Activated T-helper 1 cell treated with anti-CD3 and anti-CD28 coated beads, Interleukin-2, amount 50 U/mL, for 16 hours (primary cell): ENCODE measurements around the gene IL36B.

Experiments
- DNase-seq, 2 donors: peaks; one replicate each; pipeline ENCODE4 v3.0.0-alpha.2; 2020; ENCODE audit warnings: low read depth in 1 of 2, low spot score in 1 of 2

The IL36B gene

DNA sequence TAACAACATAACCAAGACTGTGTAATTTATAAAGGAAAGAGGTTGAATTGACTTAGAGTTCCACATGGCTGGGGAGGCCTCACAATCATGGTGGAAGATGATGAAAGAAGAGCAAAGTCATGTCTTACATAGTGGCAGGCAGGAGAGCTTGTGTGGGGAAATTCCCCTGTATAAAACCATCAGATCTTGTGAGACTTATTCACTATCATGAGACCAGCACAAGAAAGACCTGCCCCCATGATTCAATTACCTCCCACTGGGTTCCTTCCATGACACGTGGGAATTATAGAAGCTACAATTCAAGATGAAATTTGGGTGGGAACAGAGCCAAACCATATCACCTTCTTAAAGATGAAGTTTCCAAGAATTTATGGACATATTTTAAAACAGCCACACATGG is 3.9 kb upstream of the IL36B start:
- DNase-seq: no peak

DNA sequence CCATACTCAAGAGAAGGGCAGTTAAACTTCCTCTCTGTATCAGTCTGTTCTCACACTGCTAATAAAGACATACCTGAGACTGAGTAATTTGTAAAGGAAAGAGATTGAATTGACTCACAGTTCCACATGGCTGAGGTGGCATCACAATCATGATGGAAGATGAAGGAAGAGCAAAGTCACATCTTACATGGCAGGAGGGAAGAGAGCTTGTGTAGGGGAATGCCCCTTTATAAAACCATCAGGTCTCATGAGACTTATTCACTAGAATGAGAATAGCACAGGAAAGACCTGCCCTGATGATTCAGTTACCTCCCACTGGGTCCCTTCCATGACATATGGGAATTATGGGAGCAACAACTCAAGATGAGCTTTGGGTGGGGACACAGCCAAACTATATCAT is 1.4 kb upstream of the IL36B start:
- DNase-seq: no peak

DNA sequence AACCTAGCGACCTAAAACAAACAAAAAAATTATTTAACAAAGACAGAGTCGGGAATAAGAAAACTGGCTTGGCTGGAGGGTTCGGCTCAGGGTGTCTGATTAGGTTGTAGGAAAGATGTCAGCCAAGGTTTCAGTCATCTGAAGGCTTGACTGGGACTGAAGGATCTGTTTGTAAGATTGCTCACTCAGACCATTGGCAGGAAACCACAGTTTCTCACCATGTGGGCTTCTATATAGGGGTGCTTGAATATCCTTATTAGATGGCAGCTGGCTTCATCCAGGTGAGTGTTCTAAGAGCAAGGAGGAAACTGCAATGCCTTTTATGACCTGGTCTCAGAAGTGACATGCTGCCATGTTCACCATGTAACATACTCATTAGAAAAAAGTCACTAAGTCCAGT is 999 bp upstream of the IL36B start:
- no peak for DNase-seq

DNA sequence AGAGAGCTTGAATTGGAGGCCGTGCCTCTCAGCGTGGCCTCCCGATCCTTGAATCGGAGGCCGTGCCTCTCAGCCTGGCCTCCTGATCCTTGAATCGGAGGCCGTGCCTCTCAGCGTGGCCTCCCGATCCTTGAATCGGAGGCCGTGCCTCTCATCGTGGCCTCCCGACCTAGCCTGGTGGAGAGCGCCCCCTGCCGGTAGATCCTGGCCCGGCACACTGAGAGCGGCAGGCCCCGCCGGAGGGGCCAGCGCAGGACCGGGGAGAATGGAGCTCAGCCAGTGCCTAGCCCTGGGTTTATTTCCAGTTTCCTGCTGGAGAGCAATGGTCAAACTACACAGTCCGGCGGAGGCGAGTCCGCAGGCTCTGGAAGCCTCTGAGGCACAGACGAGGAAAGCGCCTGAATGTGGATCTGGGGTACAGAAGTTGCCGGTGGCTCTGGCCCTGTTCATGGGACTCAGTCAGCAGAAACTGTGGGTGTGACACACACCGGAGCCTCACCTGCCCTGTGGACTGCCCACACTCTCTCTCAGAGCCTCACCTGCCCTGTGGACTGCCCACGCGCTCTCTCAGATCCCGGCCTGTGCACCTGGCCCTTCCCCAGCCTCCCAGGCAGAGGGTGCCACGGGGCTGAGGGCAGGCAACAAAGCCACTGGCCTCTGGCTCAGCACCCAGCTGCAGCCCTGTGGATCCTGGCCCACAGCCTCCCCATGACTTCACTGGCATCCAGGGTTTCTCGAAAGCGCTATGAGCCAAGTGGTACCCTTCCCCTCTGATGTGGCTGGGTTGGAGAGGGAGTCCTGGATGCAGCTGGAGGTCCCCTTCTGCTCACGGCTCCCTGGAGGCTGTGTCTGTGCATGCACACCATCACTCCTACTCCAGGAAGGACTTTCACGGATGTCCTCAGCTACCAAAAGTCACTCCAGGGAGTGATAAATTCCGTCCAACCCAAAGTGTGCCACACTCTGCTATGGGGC is 1.5 kb downstream of the IL36B start:
- DNase-seq: no peak

DNA sequence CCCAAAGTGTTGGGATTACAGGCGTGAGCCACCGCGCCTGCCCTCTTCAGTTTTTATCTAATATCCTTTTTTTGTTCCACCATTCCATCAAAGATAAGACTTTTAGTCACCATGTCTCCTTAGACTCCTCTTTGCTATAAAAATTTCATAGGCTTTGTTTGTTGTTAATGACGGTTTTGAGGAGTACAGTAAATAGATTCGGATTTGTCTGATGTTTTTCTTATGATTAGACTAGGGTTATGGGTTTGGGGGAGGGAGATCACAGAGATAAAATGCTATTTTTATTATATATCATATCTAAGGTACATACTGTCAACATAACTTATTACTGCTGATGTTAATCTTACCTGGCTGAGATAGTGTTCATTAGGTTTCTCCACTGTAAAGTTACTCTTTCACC is 6.2 kb downstream of the IL36B start:
- no peak for DNase-seq

DNA sequence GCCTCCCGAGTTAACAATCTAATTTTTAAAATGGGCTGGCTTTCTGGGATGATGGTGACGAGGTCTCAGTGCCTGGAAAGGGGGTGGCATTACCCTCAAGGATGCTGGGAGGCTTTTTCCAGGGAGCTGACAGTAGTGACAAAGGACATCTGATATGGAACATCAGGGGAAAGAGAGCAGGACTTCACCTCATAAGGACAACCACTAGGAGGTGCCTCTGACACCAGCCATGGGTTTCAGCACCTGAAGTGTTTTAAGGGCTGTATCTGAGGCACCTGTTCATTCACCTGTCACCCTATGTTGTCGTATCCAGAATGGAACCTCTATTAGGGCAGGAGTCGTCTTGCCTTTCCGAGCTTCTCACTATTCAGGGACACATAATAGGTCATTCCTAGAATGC is 10.8 kb downstream of the IL36B start:
- no peak for DNase-seq

DNA sequence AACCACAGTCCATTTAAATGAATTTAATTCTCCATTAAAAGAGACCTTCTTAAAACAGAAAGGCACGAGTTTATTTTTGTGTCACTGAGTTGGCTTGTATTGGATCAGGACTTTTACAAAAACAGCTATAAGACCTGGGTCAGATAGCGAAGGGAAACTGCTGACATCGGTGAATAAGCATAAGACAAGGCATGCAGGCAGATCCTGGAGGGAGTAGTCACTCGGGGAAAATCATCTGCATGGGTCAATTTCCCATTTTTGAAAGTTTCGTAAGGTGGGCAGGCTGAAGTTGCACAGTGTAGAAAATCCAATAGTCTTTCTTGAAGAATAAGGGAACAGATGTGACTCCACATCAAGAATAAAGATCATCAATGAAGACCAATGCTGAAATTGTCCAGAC is 12.9 kb downstream of the IL36B start:
- no peak for DNase-seq

DNA sequence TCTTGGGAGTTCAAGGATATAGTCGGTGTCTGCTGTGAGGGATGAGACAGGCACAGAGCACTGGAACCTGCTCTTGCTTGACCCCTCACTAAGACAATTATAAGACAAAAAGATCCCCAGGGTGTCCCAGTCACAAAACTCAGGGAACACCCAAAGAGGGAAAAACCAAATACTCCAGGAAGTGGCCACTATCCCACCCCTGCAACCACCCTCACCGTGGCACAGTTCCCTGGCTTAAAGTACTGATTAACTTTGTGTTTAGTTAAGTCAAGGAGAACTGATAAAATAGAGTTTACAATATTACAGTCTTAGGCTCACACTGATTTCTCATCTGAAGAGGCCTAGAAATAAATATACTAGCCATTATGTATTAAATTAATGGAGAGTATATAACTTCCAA is 13.5 kb downstream of the IL36B start:
- no peak for DNase-seq

DNA sequence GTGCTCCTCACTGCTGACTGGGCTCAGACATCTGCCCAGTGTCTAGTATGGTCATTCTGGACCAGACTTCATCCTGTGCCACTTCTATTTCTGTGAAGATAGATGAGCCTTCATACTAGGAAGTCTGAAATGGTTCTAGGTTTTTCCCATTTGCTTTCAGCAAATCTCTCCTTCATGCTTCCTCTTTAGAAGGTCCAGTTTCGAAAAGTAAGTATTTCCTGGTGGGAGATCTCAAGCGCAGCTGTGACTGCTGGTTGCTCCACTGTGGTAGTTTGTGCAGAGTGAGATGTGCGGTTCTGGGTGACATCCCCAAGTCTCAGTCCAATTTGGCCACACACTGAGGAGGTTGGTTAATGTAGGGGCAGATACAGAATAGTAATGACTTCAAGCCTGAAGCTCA is 14.4 kb downstream of the IL36B start:
- no peak for DNase-seq

DNA sequence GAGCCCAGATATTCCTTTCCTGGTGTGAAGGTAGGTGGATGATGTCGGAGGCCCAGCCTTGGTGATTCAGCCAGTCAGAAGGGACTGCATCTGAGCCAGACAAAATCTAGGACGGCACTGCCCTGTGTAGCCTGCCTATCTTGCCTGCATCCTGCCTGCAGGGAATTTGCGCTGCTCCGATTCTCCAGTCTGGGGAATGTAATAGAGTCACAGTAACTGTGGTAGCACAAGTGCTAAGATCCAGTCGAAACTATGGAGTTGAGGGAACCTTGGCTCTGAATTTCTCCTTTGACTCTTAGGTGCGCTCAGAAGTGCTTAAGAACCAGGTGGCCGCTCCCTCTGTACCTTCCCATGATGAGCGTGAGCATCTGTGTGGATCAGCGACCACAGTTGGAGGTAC is 15.9 kb downstream of the IL36B start:
- DNase-seq: no peak

DNA sequence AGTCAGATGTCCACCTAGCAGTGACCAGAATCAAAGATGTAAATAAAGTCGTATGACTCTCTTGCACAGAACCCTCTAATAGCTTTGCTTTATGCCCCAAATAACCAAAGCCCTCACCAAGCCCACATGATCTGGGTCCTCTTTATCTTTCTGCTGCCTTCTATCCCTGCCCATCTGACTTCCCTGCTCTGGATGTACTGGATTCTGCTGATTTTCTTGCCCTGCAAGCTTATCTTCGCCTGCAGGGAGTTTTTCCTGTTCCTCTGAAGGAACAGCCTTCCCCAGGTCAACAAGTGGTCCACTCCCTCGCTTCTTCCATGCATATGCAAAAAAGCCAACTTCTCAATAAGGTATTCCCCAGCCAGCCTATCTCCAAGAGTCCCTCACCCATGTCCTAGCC is 18.7 kb downstream of the IL36B start:
- DNase-seq: no peak

DNA sequence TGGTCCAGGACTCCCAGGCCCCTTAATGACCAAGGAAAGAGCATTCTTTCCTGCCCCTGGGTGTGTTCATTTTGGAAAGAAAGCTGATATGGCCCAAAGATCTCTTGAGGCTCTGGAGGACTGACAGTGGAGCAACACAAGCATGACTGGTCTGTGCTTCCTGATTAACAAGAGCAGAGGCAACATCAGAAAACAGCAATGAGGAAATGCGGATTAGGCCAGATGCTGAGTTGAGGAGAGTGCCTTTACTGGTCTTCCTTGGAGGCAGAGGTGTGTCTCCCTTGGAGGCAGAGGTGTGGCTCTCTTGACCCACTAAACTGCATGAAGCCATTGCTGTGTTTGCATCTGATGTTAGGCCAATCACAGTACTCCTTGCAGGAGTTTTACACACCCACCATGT is 19.9 kb downstream of the IL36B start:
- DNase-seq: no peak

DNA sequence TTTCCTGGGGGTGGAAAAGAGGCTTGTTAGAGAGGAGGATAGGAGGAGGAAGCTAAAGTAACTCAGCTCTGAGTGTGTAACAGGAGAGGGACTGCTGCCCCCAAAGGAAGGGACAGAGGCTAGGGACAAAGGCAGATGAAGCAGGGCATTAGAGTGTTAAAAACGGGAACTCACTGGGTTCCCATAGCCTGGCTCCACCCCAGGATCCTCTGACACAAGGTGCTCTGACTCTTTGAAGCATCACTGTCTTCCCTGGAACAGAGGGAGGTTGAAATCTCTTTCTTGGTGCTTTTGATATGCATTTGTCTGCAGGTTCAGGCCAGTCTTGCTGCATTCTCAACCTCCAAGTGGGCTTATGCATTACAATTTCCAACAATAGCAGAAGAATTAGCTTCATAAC is 24.6 kb downstream of the IL36B start:
- no peak for DNase-seq

DNA sequence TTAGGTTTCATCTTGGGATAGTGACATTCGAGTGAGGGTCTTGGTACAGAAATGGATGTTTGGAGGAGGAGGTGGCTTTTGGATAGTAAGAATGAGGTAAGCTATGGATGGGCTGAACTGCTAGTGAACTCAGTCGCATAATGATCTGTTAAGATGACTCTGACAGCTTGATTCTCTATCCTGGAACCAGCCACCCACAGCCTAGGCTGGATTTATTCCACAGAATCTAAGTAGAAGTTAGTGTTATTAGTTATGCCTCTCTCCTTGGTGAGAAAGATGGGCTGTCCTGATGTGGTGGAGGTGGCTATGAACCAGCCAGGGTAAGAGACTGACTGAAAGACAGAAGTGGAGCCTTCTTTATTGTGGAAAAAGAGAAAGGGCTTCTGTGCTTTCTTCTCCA is 25.0 kb downstream of the IL36B start:
- DNase-seq: no peak

DNA sequence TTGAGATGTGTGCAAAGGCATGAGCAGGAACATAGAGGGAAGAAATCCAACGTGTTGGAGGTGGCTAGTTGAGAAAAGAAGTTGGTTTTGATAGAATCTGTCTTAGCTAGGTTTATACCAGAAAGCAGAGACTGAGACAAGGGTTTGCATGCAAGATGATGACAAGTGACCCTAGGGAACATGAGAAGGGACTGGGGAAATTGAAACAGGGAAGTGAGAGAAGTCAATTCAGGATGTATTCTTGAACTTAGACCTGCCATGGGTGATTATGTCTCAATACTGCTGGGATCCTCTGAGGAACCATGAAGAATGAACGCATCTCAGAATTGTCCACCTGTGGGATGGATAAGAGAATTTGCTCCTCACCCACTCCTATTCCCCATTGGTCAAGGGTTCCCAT is 26.9 kb downstream of the IL36B start:
- DNase-seq: no peak

DNA sequence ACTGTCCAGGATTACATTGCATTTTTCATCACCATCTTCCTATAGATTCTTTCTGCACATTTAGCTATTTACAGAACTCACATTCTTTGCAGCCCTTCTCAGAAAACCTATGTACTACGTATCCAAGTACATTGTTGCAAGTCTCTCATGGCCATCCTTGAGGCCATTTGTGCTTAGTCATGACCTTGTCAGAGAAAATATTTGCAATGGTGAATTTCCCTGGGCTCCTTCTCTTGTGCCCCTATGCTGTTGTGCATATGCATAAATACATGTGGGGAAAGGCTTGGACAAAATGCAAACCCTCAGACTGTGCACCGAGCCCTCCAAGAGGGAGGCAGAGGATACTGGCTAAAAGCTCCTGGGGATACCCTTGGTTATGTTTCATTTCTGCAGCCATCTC is 27.9 kb downstream of the IL36B start:
- DNase-seq: no peak

DNA sequence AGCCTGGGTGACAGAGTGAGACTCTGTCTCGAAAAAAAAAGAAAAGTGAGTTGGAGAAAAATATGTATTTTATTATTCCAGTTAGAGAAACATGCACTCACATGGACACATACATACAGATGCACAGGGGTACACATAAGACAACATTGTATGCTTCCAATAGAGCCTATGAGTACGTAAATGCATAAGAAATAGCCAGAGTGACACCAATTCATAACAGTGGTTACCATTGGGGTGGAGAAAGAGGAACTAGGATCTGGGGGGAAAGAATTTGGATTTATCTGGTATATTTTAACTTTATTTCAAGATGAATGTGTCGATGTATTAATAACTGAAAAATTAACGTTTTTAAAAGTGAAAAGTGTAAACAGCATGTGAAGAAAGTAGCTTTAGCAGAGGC is 31.4 kb downstream of the IL36B start:
- DNase-seq: no peak

DNA sequence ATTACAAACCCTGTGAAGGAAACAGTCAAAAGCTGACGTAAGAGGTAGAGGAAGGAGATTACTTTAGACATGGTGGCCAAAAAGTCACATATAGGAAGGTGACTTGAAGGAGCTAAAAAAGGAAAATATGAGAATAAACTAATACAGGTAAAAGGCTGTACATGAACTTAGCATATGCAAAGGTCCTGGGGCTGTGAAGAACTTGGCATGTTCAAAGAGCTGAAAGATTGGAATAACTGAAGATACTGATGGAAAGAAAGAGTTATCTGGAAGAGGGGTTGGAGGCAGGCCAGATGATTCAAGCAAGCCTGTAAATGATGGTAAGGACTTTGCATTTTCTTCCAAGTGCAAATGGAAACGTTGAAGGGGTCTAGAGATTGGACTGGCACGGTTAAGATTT is 34.2 kb downstream of the IL36B start:
- DNase-seq: no peak

DNA sequence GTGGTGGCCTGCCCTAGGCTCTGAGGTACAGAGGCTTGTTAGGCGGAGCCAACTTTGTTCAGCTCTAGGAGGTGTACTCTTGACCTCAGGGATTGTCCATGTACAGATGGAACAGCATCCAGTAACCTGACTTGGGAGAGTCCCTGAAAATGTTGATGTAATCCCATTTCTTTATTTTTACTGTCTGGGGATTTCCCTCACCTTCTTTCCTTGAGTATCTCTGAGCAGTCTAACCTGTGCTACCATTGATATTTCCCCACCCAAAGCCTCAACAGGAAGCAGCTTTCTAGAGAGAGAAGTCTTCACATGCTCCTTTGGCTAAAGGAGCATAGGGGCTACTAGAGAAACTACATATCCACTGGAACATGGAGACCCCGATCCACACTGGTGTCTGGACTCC is 37.0 kb downstream of the IL36B start:
- DNase-seq: no peak

DNA sequence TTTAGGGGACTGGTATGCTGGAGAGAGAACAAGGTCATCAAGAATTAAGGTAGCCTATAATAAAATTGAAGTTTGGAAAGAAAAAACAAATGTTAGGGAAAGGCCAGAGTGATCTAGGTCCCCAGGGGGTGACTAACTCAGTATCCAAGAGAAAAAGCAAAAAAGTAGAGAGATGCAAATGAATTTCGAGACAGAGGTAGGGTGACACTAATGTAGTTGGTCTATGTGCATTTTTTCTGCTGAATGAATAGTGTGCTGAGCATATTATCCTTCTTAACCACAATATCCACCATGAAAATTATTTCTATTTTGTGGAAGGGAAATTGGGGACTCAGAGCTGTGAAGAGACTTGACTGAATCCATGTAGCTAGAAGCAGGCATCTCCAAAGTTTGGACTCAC is 37.6 kb downstream of the IL36B start:
- DNase-seq: no peak

DNA sequence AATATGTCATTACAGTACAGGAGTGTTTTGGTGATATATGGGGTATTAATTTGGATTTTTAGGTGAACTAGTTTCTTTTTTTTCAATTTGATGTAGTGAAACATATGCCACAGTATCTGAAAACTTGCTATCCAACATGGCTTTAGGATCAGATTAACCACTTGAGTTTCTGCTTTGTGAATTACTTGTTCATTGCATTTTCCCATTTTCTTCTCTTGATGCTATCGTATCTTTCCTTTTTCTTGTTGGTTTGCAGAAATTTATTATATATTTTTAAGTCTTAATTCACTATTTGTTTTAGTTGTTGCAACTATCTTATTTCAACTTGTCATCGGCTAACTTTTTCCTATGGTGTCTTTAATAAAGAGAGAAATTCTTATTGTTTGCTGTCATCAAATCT is 38.6 kb downstream of the IL36B start:
- DNase-seq: no peak

DNA sequence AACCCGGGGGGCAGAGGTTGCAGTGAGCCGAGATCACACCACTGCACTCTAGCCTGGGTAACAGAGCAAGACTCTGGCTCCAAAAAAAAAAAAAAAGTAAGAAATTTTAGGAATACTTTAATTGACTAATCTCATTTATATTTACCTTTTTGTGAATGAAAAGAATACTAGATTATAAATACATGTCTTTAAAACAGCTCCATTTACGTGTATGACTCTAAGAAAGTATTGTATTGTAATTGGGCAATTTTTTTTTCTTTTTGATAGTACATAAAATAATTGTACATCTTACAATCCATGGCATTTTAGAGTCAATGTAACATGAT is 39.4 kb downstream of the IL36B start:
- DNase-seq: no peak
